OCI-LY1 (cell line): ENCODE results near the gene ARPIN.

Experiments used
- EZH2 ChIP-seq: fragments of 200-600 bp; sonication (generic), shearing (Covaris generic); IDR thresholded peaks from 2 replicates; pipeline ENCODE4 v1.8.0; 2017; ENCODE audit warnings: borderline replicate concordance, mixed run types, mild to moderate bottlenecking, antibody characterized with exemption, low read length, moderate library complexity, mixed read lengths
- TF ChIP-seq, protein P1 (sequence below): fragments of 200-600 bp; sonication (generic), shearing (Covaris generic); IDR thresholded peaks from 2 replicates; pipeline ENCODE4 v1.5.1; 2017; ENCODE audit warnings: mild to moderate bottlenecking, antibody characterized with exemption, low read length, moderate library complexity, mixed read lengths

DNA sequence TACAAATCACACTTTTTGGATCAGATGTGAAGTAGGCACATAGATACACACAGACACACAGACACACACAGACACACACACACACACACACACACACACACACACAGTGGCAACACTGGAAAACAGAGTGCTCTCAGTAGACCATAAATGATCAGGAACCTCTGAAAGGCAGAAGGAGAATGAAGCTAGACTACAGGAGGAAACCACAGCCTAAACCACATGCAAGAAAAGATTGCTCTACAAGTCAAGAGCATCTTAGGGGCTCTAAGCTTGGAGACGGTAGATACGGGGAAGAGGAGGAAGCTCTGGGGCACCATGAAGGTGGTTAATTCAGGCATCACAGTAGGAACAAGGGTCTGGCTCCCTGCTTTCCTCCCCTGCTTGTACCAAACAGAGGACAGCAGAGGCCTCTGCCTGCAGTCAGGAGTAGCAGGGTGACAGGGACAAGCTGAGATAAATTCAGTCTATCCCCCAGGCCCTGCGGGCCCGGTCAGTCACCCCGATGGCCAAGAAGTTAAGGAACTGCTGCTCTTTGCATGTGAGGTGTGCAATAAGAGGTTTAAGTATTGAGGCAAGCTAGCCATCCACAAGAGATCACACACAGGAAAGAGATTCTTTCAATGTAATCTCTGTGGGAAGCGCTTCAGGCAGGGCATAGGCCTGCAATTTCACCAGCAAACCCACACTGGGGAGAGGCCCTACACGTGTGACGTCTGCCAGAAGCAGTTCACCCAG is 23.5 kb upstream of the ARPIN start:
- TF ChIP-seq, protein P1, sequence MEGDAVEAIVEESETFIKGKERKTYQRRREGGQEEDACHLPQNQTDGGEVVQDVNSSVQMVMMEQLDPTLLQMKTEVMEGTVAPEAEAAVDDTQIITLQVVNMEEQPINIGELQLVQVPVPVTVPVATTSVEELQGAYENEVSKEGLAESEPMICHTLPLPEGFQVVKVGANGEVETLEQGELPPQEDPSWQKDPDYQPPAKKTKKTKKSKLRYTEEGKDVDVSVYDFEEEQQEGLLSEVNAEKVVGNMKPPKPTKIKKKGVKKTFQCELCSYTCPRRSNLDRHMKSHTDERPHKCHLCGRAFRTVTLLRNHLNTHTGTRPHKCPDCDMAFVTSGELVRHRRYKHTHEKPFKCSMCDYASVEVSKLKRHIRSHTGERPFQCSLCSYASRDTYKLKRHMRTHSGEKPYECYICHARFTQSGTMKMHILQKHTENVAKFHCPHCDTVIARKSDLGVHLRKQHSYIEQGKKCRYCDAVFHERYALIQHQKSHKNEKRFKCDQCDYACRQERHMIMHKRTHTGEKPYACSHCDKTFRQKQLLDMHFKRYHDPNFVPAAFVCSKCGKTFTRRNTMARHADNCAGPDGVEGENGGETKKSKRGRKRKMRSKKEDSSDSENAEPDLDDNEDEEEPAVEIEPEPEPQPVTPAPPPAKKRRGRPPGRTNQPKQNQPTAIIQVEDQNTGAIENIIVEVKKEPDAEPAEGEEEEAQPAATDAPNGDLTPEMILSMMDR: no peak
- TF ChIP-seq EZH2: no peak
